Right lobe of liver (tissue), 6 donors: ENCODE data around the gene HHLA2. TPM values are rescaled to one million over a fixed set of nuclear protein-coding genes. Genes with fewer than 3 reads are reported as not detected.
"Not testable (repeated sequence)": the region's sequence is repeated elsewhere in the genome, so short reads cannot be mapped to it uniquely, and the experiment has no call there.

Source experiments
- ATAC-seq, 4 donors: fragments of 200-7000 bp; cut with Tn5 transposase; one replicate each; pipeline ENCODE4 v1.9.1; 2020; ENCODE audit warnings: mild to moderate bottlenecking in 4 of 4, moderate library complexity in 4 of 4
- DNase-seq, 3 donors: peaks; one replicate each; pipeline ENCODE4 v3.0.0-alpha.2; 2020
- H3K27ac ChIP-seq, 3 donors: fragments of 200-600 bp; one replicate each; pipeline ENCODE4 v1.8.0; 2022
- H3K27me3 ChIP-seq, 2 donors: fragments of 200-600 bp; one replicate each; pipeline ENCODE4 v1.8.0; 2022
- H3K36me3 ChIP-seq, 4 donors: fragments of 200-600 bp; sonication (generic) in 1 of 4; one replicate each; pipeline versions ENCODE4 v1.5.1 to v1.8.0; 2017 to 2022; ENCODE audit warnings: control low read depth in 1 of 4
- H3K4me1 ChIP-seq, 4 donors: fragments of 200-600 bp; sonication (generic) in 1 of 4; one replicate each; pipeline versions ENCODE4 v1.5.1 to v1.8.0; 2017 to 2022; ENCODE audit warnings: control low read depth in 1 of 4
- H3K4me3 ChIP-seq, 3 donors: fragments of 200-600 bp; one replicate each; pipeline ENCODE4 v1.8.0; 2022
- H3K9me3 ChIP-seq, 4 donors: fragments of 200-600 bp; sonication (generic) in 1 of 4; one replicate each; pipeline versions ENCODE4 v1.5.1 to v1.8.0; 2017 to 2022; ENCODE audit warnings: control low read depth in 1 of 4
- CTCF ChIP-seq, 4 donors: fragments of 200-600 bp in 3 of 4; fragments of 450-650 bp in 1 of 4; IDR thresholded peaks; one replicate each; pipeline versions ENCODE4 v1.5.1 to v1.8.0; 2016 to 2022; ENCODE audit warnings: antibody characterized with exemption in 4 of 4, mild to moderate bottlenecking in 2 of 4
- POLR2A ChIP-seq: fragments of 450-650 bp; IDR thresholded peaks from one replicate; pipeline ENCODE4 v1.6.1; 2017; ENCODE audit warnings: antibody characterized with exemption, mild to moderate bottlenecking
- WGBS: methylation state at CpG from one replicate; pipeline ENCODE4 v1.1.6; 2018; ENCODE audit warnings: low coverage, low lambda C conversion rate; ENCODE audit not compliant: insufficient coverage; ENCODE audit errors: missing lambda C conversion rate; 5-methylcytosine and 5-hydroxymethylcytosine counted together
- intact Hi-C, 2 donors: fragments of 100-400 bp; cut with DNase I; formaldehyde crosslinking; loops; one replicate each; pipeline versions ENCODE4 v1.11.2 to v1.14.1; 2022
- total RNA-seq, 6 experiments: library from RNA; depleted of rRNA in 2 of 6; stranded (reverse); fragments of >200 nt in 2 of 6; fragmentation: NEBNext Ultra II Directional in 3 of 6; extraction: Animal tissue kit (Norgen Biotek cat#: 25700) in 3 of 6; gene quantifications; one replicate each; pipeline versions ENCODE4 v1.1.0 to v1.2.4, GENCODE V29; 2016 to 2023
- donor health status: DM: no; HTN: yes; CAD: no.
- donor health status: DM: no; HTN: no; CAD: no.
- donor health status: DM: no; HTN: no; CAD: no.
- donor health status: DM: no; HTN: yes; CAD: no.
- donor health status: DM: no; HTN: yes; CAD: no.

The HHLA2 gene
- total RNA-seq, 6 experiments from 2014 or later: not detected

GRCh38 chr3:108255131-108255530, 41.2 kb upstream of the HHLA2 start:
- intact Hi-C loops: no loop called here
- DNase-seq: no peak
- ATAC-seq: no peak

GRCh38 chr3:108264534-108265298, 31.6 kb upstream of the HHLA2 start:
- WGBS: 65% methylated on average over 3 of the region's 5 CpGs
- intact Hi-C loops, H3K36me3 ChIP-seq, H3K9me3 ChIP-seq, DNase-seq, ATAC-seq, H3K4me1 ChIP-seq, H3K27ac ChIP-seq, H3K27me3 ChIP-seq, H3K4me3 ChIP-seq: not testable (repeated sequence)

More at GRCh38 chr3:108255131-108255530, 41.2 kb upstream of the HHLA2 start:
- Histone ChIP-seq H3K27me3 (no peaks in the 10 kb centered on the region), H3K27ac (no peak overlapping the region), H3K4me1 (no peaks in the 10 kb centered on the region), H3K4me3 (no peak overlapping the region), H3K36me3 (no peaks in the 10 kb centered on the region), H3K9me3 (no peaks in the 10 kb centered on the region)
- TF ChIP-seq CTCF (IDR thresholded peaks at IDR 0.05): no peak
- TF ChIP-seq POLR2A: no peak

- intact Hi-C loops, H3K36me3 ChIP-seq, ATAC-seq, H3K4me3 ChIP-seq, H3K9me3 ChIP-seq, DNase-seq, H3K4me1 ChIP-seq, H3K27me3 ChIP-seq, H3K27ac ChIP-seq: not testable (repeated sequence)
- whole genome bisulfite sequencing: 80% methylated on average over 3 of the region's 3 CpGs
Observed at GRCh38 chr3:108268235-108268634, 28.1 kb upstream of the HHLA2 start.

- TF ChIP-seq POLR2A: no peak
- no peak for TF ChIP-seq CTCF (IDR thresholded peaks at IDR 0.05)
- intact Hi-C loops: no loop called here
- 23% methylated on average over 2 of the region's 2 CpGs for WGBS
- H3K4me3 ChIP-seq: no peak overlapping the region
- no peaks in the 10 kb centered on the region for H3K4me1 ChIP-seq
- no peak for ATAC-seq
- no peaks in the 10 kb centered on the region for H3K36me3 ChIP-seq
- no peak overlapping the region for H3K27ac ChIP-seq
- H3K9me3 ChIP-seq: no peaks in the 10 kb centered on the region
- H3K27me3 ChIP-seq: no peaks in the 10 kb centered on the region
- DNase-seq: no peak
Observed at GRCh38 chr3:108271626-108272025, 24.7 kb upstream of the HHLA2 start.

- DNase-seq, H3K27ac ChIP-seq, H3K9me3 ChIP-seq, ATAC-seq, H3K4me3 ChIP-seq, H3K27me3 ChIP-seq, intact Hi-C loops, H3K4me1 ChIP-seq, H3K36me3 ChIP-seq: not testable (repeated sequence)
- 54% methylated on average over 4 of the region's 4 CpGs for WGBS
Observed at GRCh38 chr3:108279066-108279465, 17.3 kb upstream of the HHLA2 start.

- Histone ChIP-seq H3K27me3 (no peaks in the 10 kb centered on the region), H3K36me3 (no peaks in the 10 kb centered on the region), H3K27ac (no peak overlapping the region), H3K4me1 (no peaks in the 10 kb centered on the region), H3K9me3 (no peaks in the 10 kb centered on the region), H3K4me3 (no peak overlapping the region)
- intact Hi-C loops: no loop called here
- ATAC-seq (no peak), DNase-seq (no peak)
- no peak for TF ChIP-seq CTCF (IDR thresholded peaks at IDR 0.05)
- TF ChIP-seq POLR2A: no peak
Observed at GRCh38 chr3:108280476-108280875, 15.9 kb upstream of the HHLA2 start.
